KG1 (cell line): Measurements from ENCODE around the gene VPS37B.

ENCODE experiments used
- DNase-seq: peaks from one replicate; lab custom pipeline; 2025; lab: John Stamatoyannopoulos, UW

VPS37B gene

DNA sequence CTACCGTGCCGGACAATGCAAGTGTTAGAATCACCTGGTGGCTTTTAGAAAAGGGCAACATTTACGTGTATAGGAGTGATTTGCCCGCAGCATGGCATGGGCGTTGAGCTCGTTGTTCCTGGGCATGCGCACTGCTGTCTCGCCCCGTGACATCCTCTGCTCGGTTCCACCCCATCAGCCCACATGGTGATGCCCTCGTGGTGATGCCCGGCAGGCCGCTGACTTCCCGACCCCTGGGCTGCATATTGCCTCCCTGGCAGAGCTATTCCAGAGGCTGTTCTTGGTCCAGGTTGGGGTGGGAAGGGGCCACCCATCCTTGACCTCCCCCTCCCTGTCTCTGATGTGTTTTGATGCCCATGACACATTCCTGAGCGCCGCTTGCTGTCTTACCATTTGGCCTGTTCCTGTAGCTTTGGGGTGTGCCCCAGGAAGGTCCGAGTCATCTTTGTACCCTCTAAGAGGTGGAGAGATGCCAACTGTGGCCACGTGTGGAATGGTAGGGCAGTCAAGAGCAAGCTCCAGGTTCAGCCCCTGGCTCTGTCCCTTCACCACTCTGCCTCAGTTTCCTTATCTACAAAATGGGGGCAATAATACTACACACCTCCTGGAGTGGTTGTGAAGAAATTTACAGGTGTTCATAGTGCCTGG, 55.9 kb downstream of the VPS37B start:
- DNase-seq = no peak

DNA sequence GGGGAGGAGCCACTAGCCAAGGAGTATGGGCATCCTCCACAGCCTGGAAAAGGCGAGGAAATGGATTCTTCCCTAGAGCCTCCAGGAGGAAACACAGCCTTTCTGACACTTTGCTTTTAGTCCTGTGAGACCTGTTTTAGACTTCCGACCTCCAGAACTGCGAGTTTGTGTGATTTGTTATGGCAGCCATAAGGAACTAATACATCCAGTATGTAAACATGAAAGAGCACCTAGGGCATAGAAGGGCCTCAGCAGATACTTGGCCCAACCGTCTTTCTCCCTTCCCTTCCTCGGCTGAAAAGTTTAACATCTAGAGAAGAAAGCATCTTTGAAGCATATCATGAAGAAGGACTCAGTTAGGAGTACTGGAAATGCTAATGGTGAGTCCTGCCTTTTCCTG, 57.1 kb downstream of the VPS37B start:
- DNase-seq = no peak

DNA sequence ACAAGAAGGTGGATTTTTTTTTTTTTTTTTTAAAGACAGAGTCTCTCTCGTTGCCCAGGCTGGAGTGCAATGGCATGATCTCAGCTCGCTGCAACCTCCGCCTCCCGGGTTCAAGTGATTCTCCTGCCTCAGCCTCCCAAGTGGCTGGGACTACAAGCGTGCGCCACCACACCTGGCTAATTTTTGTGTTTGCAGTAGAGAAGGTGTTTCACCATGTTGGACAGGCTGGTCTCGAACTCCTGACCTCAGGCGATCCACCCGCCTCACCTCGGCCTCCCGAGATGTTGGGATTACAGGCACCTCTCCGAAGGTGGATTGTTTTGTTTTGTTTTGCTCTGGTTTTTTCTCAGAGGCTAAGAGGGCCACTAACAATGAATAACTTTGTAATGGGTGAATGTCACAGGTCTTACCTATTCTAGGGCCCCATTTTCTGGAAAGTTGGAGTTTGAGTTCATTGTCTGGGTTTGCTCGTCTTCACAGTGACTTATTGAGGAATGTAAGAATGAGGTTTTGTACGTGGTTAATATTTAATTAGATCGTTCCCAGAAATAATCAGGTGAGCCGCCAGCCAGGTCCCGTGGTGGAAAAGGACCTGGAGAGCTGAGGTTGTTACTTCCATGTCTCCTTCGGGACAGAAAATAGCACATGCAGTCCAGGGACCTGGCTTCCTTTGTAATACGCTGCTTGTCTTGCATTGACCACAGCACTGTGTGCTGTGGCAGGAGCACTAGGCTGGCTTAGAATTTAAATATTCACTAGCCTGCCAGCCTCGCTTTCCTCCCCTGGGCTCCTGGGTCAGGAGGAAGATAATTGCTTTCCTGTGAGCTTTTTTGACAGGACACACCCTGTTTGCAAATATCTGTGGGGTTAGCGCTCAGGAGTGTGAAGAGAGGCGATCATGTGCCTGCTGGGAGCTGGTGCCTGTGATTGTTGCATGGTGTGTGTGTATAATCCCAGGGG, 58.3 kb downstream of the VPS37B start:
- no peak for DNase-seq

DNA sequence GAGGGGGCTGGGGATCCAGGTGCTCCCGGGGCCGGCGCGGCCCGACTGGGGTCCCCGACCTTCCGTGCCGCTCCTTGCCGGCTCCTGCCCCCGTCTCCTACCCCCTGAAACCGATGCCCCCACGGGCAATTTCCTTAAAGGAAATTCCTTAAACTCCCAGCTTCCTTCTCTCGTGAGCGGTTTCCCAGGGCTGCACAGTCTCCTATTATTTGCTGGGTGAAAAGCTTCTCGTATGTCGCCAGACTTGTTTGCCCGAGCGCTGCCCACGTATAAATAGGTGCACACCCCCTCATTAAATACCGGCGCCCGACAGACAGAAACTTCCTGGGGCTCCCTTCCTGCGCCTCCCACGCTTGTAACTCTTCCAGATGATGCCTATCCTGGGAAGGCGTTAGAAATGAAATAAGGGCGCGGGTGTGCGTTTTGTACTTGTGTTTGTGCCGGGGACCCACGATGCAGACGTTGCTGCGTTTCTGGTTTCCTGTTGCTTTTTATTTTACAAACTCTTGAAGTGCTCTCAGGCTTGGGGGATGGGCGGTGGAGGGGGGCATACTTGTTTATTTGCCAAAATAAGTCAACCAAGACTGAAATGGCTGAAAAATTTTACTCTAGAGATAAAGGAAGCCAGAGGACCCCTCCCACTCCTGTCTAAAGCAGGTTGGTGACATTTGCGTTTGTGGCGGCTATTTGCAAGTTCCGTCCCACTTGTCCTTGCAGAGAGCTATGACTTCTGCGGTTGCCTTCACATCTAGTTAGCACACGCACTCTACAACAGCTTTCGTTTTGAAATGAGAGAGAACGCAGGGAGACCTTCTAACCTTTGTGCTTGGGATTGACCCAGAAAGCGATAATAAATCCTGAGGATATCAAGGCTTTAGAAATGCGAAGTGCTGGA, 59.6 kb downstream of the VPS37B start:
- peak; percentile 28 for DNase-seq

DNA sequence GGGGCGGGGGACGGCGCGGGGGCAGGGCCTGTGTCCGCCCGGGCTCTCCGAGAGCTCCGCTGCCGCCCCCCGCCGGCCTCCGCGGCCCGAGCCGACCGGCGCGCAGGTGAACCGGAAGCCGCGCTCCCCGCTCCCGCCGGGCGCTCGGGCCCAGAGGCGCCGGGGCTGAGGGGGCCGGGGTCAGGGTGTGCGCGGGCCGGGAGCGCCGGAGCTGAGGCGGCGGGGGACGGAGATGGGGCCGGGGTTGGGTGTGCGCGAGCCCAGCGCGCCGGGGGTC, 60.2 kb downstream of the VPS37B start:
- no peak for DNase-seq

DNA sequence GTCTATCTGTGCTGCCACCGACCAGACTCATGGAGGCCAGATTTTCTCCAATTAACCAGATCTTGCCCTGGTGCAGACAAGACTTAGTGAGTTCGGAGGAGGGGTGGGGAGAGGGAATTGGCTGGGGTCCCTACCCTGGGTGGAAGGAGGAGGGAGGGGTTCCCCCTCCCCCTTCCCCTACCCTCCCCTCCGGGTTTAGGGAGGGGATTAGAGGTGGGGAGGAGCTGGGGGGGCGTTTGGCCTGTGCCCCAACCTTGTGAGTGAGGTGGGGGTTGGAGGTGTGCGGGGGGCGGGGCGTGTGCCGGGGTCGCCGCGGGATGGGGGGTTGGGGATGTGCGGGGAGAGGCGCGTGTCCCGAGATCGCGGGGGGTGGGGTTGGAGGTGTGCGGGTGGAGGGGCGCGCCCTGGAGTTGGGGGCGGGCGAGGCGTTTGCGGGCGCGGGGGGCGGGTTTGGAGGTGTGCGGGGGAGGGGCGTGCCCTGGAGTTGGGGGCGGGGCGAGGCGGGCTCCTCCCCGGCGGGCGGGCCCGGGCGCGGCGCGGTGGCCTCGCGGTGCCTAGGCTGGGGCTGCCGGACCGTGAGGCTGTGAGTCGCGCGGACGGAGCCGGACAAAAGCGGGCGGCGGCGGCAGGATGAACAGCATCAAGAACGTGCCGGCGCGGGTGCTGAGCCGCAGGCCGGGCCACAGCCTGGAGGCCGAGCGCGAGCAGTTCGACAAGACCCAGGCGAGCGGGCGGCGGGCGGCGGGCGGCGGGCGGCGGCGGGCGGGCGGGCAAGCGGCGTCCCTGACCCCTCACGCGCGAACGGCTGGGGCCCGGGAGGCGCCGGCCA, 60.8 kb downstream of the VPS37B start, which contains the start of gene HIP1R:
Gene HIP1R, plus strand, starts transcription at position 537 of the 829 bp plus-strand sequence. Its CDS starts 94 bp downstream, at position 631.
- no peak for DNase-seq

DNA sequence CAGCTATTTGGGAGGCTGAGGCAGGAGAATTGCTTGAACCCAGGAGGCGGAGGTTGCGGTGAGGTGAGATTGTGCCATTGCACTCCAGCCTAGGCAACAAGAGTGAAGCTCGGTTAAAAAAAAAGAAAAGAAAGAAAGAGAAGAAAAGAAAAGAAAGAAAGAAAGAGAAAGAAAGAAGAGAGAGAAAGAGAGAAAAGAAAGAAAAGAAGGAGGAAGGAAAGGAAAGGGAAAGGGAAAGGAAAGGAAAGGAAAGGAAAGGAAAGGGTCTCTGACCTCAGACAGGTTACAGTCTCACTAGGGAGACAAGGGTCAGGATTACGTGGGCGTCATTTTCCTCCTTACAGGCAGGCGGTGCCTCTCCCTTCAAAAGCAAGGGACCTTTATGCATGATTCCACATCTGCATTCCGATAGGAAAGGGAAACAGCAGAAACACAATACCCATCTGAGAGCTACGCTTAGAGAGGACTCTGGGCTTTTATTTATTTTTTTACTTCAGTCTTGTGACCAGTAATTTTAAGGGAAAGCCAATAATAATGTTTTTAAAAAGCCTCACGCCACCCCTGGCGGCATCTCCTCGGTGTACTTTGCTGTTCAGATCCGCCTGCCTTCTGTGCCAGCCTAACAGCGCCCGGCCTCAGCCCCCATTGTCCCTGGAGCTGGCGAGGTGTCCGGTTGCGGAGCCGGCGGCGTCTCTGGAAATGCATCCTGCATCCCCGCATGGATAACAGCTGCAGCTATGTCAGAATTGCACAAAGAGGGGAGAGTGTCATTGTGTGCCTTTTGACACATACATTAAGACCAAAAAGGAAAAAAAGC, 61.6 kb downstream of the VPS37B start:
- DNase-seq = no peak

DNA sequence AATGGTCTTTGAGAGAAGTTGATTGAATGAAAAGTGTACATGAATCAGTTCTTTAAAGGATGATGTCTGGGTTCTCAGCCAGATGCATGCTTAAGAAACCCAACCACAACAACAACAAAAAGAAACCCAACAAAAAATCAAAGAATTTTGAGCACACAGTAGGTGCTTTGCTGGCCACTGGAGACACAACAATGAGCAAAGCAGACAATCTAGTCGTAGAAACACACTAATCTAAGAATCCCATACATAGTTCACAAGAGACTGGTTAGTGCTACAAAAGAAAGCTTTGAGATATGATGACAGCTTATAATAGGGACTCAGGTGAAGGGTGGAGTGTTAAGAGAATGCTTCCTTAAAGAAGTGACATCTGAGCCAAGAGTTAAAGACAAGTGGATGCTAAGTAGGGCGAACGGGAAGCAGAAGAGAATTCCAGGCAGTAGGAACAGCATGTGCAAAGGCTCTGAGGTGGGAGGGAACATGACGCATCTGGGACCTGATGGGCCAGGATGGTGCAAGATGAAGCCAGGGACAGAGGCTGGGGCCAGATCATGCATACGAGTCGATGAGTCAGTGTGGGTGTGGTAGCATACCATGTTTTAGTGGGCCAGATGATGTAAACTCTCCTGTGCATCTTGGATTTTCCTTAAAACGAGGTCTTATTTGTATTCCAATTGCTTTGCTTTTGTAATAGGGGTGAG, 65.3 kb downstream of the VPS37B start:
- DNase-seq = no peak

DNA sequence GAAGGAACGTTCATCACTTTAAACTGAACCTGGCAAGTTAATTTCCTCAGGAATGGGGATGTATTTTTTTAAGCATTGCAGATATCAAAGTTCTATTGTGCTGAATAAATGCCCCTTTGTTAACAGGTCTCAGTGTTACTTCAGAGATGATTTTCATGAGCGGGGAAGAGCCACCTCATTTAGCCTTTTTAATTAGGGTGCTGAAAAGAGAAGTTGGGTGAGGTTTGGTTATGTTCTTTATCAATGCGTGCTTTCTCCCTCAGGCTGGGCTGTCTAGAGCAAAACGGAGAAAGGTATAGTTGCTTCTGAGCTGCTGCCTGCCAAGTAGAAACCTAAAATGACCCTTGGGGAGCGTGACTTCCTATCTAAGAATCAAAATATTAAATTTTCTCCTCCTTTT, 68.7 kb downstream of the VPS37B start:
- no peak for DNase-seq

DNA sequence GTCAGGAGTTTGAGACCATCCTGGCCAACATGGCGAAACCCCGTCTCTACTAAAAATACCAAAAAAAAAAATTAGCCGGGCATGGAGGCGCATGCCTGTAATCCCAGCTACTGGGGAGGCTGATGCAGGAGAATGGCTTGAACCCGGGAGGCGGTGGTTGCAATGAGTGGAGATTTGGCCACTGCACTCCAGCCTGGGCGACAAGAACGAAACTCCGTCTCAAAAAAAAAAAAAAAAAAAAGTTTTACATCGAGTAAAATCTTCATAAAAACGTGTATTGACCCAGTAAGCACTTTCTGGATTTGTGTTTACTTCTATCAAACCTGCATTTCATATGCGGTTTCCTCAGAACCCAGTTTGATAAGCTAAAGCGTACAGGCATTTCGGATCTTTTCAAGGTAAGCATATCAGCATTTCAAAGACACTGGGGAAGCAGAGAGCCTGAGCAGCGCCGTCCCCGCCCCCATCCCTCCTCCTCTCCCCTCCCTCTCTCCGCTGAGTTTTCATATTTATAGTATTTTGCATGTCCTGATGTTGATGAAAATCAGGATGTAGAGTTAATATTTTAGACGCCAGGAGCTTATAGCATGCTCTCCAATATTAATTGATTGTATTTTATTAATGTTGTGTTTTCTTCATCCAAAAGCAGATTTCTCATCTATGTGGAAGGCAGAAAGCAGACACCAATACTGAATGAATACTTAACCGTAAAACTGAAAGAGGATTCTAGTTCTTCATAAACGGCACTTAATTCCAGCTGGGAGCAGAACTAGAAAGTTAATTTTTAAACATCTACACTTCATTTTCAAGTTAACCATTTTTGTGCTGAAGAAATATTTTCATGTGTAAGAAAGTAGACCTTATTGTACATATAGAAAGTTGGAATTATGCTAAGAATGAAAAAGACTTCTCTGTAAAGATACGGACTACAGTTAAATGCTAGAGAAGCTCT, 69.9 kb downstream of the VPS37B start:
- DNase-seq = no peak

DNA sequence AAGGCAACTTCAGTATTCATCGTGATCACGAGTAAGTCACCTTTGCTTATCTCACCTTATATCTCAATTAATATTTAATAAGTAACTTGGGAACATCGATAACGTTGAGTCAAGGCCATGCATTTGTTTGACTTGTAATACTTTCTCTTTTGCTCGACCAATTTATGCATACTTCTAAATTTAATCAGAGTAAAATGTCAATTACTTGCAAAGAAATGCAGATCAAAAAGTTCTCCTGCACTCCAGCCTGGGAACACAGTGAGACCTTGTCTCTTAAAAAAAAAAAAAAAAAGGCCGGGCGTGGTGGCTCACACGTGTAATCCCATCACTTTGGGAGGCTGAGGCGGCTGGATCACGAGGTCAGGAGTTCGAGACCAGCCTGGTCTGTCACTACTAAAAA, 72.5 kb downstream of the VPS37B start:
- no peak for DNase-seq

DNA sequence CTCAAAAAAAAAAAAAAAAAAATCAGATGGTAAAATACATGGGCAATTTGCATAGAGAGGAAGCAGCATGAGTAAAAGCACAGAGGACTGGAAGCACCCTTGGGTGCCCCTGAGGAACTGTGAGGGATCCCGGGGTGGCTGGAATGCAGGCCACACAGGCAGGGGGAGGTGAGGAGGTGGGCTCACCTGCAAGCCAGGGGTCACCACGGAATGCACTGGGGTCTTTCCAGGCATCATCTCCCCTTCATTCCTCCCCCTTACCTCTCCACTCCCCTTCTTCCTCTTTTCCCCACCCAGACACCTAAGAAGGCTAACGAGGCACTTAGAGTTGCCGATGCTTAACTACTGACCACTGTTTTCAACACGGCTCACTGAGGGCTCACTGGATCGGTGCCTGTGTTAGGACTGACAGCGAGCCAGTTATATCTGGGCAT, 75.1 kb downstream of the VPS37B start:
- no peak for DNase-seq

DNA sequence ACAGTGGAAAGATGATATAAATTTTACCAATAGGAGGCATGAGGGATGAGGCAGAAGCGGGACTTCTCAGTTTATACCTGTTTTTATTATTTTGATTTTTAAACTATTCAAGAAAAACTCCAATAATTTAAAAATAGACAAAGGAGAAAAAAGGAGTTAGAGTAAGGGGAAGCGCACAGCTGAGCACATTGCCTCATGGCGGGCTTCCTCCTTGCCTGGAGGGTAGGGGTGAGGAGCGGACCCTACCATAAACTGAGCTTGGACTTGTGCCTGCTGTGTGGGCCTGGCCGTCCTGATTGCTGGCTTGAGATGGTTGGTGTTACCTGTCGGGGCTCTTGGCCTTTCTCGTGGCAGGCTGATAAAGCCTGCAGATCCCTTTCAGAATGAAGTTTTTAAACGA, 75.8 kb downstream of the VPS37B start:
- no peak for DNase-seq

DNA sequence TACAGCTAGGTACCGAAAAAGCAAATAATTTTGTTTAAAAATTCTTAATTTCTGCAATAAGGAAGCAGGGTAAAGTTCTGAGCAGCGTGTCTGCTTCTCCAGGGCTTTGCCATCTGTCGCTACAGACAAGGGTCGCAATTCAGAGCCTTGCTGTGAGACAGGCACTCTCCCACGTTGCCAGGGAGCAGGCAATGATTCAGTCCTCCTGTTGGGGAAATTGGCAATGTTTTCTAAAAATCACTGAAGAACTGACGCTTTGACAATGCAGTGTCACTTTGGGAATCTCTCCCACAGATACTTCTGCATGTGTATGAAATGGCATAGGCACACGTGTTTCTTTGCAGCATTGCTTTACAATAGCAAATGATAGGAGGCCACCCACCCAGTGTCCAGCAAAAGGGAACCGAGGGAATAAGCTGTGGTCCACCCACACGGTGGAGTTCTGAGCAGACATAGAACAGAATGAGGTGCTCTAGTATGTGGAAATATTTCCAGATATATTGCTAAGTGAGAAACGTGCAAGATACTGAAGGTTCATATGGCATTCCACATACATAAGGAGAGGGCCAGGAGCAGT, 76.6 kb downstream of the VPS37B start:
- no peak for DNase-seq
